Calu3 (cell line): ENCODE results near the gene DPF3. TPM values are rescaled to one million over a fixed set of nuclear protein-coding genes. Genes with fewer than 3 reads are reported as not detected.

Source experiments
- BruUV-seq: library from RNA; stranded (reverse); fragments of 400-500 nt; replicated peaks from 2 replicates; lab custom pipeline; 2021; lab: Mats Ljungman, UMichigan
- CTCF ChIA-PET: fragments of 300-600 bp; sonication (Branson Sonifier 250); formaldehyde crosslinking; loops from one replicate; lab custom pipeline; 2022; ENCODE audit warnings: antibody characterized with exemption; lab: Charles Lee
- DNase-seq: peaks from one replicate; pipeline ENCODE4 v3.0.0; 2022
- H3K27ac Mint-ChIP-seq: one replicate; pipeline ENCODE4 v1.8.0; 2022; ENCODE audit warnings: mixed read lengths; ENCODE audit not compliant: unreplicated experiment
- H3K27me3 Mint-ChIP-seq: one replicate; pipeline ENCODE4 v1.8.0; 2022; ENCODE audit warnings: mixed read lengths; ENCODE audit not compliant: unreplicated experiment
- H3K36me3 Mint-ChIP-seq: one replicate; pipeline ENCODE4 v1.8.0; 2022; ENCODE audit warnings: mild to moderate bottlenecking, moderate library complexity, mixed read lengths; ENCODE audit not compliant: insufficient read depth, unreplicated experiment
- H3K4me1 Mint-ChIP-seq: one replicate; pipeline ENCODE4 v1.8.0; 2022; ENCODE audit warnings: mild to moderate bottlenecking, low read depth, mixed read lengths; ENCODE audit not compliant: unreplicated experiment
- H3K4me3 Mint-ChIP-seq: one replicate; pipeline ENCODE4 v1.8.0; 2022; ENCODE audit warnings: mild to moderate bottlenecking, low read depth, moderate library complexity, mixed read lengths; ENCODE audit not compliant: unreplicated experiment
- H3K9me3 Mint-ChIP-seq: one replicate; pipeline ENCODE4 v1.8.0; 2022; ENCODE audit warnings: low read depth, mixed read lengths; ENCODE audit not compliant: unreplicated experiment
- intact Hi-C: fragments of 100-400 bp; cut with micrococcal nuclease; formaldehyde crosslinking; loops from one replicate; pipeline ENCODE4 v1.10.0; 2022; ENCODE audit not compliant: unreplicated experiment
- total RNA-seq: library from RNA; stranded (reverse); gene quantifications from 2 replicates; pipeline ENCODE4 v1.2.3, GENCODE V29; 2022
- TF ChIP-seq, protein P1 (sequence below): fragments of 200-600 bp; IDR thresholded peaks from one replicate; pipeline ENCODE4 v1.8.0; 2022; ENCODE audit warnings: antibody characterized with exemption; ENCODE audit not compliant: unreplicated experiment

The DPF3 gene
- total RNA-seq, 1 experiment from 2014 or later: 9.6 TPM

DNA sequence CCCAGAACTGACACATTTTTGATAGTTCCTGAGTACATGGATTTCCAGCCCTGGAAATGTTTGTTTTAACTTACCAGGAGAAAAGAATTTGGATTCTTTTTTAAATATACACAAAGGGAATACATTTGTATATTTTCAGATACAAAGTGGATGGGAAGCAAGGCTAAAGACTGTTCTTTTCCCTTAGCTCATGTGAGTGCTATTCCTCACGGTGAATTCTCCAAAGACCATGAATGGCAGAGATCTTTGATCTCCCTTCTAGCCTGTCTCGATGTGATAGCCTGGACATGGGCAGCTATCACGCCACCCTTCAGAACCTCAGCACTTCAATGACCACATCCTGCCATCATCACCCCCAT is 91.3 kb downstream of the DPF3 start:
- Mint-ChIP-seq H3K27me3 (no peaks in the 10 kb centered on the region), H3K9me3 (peaks cover 2% of the 10 kb centered on the region), H3K27ac (no peak overlapping the region), H3K4me3 (no peak overlapping the region), H3K36me3 (no peaks in the 10 kb centered on the region), H3K4me1 (peaks cover 20% of the 10 kb centered on the region)
- no TSS peak for BruUV-seq
- no peak for DNase-seq
- TF ChIP-seq, protein P1, sequence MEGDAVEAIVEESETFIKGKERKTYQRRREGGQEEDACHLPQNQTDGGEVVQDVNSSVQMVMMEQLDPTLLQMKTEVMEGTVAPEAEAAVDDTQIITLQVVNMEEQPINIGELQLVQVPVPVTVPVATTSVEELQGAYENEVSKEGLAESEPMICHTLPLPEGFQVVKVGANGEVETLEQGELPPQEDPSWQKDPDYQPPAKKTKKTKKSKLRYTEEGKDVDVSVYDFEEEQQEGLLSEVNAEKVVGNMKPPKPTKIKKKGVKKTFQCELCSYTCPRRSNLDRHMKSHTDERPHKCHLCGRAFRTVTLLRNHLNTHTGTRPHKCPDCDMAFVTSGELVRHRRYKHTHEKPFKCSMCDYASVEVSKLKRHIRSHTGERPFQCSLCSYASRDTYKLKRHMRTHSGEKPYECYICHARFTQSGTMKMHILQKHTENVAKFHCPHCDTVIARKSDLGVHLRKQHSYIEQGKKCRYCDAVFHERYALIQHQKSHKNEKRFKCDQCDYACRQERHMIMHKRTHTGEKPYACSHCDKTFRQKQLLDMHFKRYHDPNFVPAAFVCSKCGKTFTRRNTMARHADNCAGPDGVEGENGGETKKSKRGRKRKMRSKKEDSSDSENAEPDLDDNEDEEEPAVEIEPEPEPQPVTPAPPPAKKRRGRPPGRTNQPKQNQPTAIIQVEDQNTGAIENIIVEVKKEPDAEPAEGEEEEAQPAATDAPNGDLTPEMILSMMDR: no peak
- CTCF ChIA-PET: no interaction called here
- intact Hi-C loops: no loop called here

DNA sequence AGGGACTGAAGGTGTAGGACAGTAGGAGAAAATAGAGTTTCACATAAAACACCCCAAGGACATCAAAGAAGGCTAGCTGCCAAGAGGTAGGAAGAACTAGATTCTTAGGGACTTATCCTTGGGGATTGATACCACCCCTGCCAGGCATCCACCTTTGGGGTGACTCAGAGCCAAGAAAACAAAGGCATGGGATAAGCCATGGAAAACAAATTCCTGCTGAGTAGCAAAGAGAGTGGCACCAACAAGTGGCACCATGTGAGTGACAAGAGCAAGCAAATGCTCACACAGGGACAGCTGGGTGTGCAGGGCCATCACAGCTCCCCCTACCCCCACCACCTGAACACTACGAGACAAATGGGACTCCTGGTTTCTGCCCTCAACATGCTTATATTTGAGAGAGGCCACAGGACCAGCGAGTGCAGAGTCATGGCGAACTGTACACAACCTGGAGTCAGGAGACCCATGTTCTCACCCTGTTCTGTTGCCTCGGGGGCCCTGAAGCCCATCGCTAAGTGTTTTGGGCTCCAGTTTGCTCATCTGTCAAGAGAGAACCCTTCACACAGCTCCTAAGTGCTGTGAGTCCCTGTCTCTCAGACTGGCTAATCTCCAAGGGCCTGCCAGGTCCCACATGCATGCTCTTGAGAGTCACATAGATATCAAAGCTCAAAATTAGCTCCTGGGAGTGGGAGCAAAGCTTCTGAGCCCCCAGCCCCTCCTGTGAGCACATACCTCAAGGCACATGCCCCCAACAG is 91.9 kb downstream of the DPF3 start:
- H3K4me1 Mint-ChIP-seq: peaks cover 20% of the 10 kb centered on the region
- peaks cover 2% of the 10 kb centered on the region for H3K9me3 Mint-ChIP-seq
- no peak for DNase-seq
- H3K4me3 Mint-ChIP-seq: no peak overlapping the region
- CTCF ChIA-PET: no interaction called here
- no TSS peak for BruUV-seq
- no peaks in the 10 kb centered on the region for H3K27me3 Mint-ChIP-seq
- TF ChIP-seq, protein P1: no peak
- H3K36me3 Mint-ChIP-seq: no peaks in the 10 kb centered on the region
- intact Hi-C loops: no loop called here
- peak overlapping the region; percentile 62 for H3K27ac Mint-ChIP-seq

DNA sequence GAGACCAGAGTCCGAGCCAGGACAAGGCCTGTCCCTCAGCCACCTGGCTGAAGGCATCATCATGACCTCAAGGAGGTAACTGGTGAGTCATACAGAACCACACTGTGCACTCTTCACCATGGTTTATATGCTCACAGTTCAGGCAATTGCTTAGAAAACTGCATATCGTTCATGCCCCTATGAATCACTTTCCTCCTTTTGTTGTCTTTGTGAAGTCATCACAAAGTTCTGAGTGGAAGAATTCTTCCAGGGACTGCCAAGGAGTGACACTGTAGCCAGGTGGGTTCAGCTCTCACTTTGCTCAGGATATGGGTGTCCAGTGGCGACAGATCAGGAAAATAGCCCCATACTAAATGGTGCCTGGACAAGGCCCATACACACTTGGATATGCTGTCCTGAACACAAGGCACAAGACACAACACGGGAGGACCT is 92.5 kb downstream of the DPF3 start:
- intact Hi-C loops: no loop called here
- Mint-ChIP-seq H3K27me3 (no peaks in the 10 kb centered on the region), H3K36me3 (no peaks in the 10 kb centered on the region), H3K27ac (peak overlapping the region; percentile 62), H3K4me3 (no peak overlapping the region), H3K9me3 (peaks cover 2% of the 10 kb centered on the region), H3K4me1 (peaks cover 20% of the 10 kb centered on the region)
- BruUV-seq: no TSS peak
- DNase-seq: peak; percentile 37
- CTCF ChIA-PET: no interaction called here
- TF ChIP-seq, protein P1: no peak

DNA sequence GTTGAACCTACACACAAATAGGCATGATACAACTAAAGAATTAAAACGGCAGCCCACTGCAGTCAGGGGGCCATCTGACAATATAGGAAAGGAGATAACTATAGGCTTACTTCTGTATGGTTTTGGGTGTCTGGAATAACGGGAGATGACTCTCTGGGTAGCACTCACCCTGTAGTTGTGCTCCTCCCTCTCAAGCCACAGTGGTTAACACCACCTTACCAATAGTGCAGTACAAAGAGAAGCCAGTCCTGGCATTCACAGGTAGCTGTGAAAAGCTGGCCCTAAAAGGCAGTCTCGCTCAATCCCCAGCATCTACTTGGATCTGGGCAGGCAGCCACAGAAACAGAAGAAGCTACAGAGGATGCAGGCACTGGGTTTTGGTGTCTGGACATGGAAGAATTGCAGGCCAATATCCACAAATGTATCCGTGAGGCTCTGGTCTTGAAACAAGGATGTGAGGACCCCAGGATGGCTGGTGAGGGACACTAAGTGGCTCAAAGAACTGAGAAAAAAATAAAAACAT is 93.0 kb downstream of the DPF3 start:
- intact Hi-C loops: no loop called here
- Mint-ChIP-seq H3K36me3 (no peaks in the 10 kb centered on the region), H3K27ac (no peak overlapping the region), H3K4me3 (no peak overlapping the region), H3K9me3 (peaks cover 2% of the 10 kb centered on the region), H3K4me1 (peaks cover 20% of the 10 kb centered on the region), H3K27me3 (no peaks in the 10 kb centered on the region)
- CTCF ChIA-PET: no interaction called here
- no TSS peak for BruUV-seq
- DNase-seq: no peak
- TF ChIP-seq, protein P1: no peak
